ENCODE results near the gene NGRN.

DNA sequence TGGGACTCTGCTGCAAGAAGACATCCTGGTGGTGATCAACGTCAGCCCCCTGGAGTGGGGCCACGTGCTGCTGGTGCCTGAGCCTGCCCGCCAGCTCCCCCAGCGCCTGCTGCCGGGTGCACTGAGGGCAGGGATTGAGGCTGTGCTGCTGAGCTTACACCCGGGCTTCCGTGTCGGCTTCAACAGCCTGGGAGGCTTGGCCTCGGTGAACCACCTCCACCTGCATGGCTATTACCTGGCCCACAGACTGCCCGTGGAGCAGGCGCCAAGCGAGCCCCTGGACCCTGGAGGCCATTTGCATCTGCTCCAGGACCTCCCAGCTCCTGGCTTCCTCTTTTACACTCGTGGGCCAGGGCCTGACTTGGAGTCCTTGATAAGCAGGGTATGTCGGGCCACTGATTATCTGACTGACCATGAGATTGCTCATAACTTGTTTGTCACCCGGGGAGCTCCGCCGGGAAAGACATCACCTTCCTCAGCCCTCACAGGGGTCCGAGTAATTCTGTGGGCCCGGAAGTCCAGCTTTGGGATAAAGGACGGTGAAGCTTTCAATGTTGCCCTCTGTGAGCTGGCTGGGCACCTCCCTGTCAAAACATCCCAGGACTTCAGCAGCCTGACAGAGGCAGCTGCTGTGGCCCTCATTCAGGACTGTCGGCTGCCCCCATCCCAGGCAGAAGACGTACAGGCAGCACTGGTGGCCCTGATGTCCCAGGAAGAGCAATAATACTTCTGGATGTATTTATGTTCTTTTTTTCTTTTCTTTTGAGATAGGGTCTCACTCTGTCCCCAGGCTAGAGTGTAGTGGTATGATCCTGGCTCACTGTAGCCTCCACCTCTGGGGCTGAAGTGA lies 23.9 kb upstream of the NGRN start:
- no peak for TF ChIP-seq CTCF (IDR thresholded peaks at IDR 0.05)
- TF ChIP-seq POLR2A (IDR thresholded peaks at IDR 0.05) = no peak

Data from right lobe of liver (tissue), 4 donors.